GM12878 (cell line): Measurements from ENCODE around the gene POLR3E. TPM values are rescaled to one million over a fixed set of nuclear protein-coding genes. Genes with fewer than 3 reads are reported as not detected.

Experiments used
- ATAC-seq: fragments of 200-7000 bp; cut with Tn5 transposase; 3 replicates; pipeline ENCODE4 v1.9.1; 2020; ENCODE audit warnings: mild to moderate bottlenecking, moderate library complexity
- BruUV-seq: library from RNA; stranded (reverse); fragments of 400-500 nt; replicated peaks from 2 replicates; lab custom pipeline; 2021; lab: Mats Ljungman, UMichigan
- CTCF ChIA-PET: fragments of 300-600 bp; sonication (Branson Sonifier 250); formaldehyde crosslinking; extraction: SDS; loops from one replicate; lab custom pipeline; 2021; ENCODE audit warnings: inconsistent platforms; lab: Yijun Ruan, JAX
- POLR2A ChIA-PET: fragments of 350-600 bp; formaldehyde crosslinking; extraction: SDS; loops from one replicate; lab custom pipeline; 2021; ENCODE audit warnings: inconsistent platforms; lab: Charles Lee
- RAD21 ChIA-PET: fragments of 300-600 bp; sonication (Branson Sonifier 250); formaldehyde crosslinking; loops from one replicate; lab custom pipeline; 2023; ENCODE audit warnings: antibody characterized with exemption; ENCODE audit not compliant: unreplicated experiment; lab: Charles Lee
- SMC1A ChIA-PET: fragments of 300-600 bp; sonication (Branson Sonifier 250); formaldehyde crosslinking; loops from one replicate; lab custom pipeline; 2023; ENCODE audit not compliant: unreplicated experiment, uncharacterized antibody; lab: Charles Lee
- DNase-seq: peaks from one replicate; pipeline ENCODE4 v3.0.0-alpha.2; 2011; ENCODE audit warnings: low read depth, low spot score
- FAIRE-seq: peaks from 3 replicates; lab custom pipeline; 2011; peaks lifted over from hg19 to GRCh38; lab: Jason Lieb, UNC
- H2AFZ ChIP-seq: 2 replicates; pipeline ENCODE4 v1.6.0; 2011; ENCODE audit warnings: low read depth, low read length, control low read depth; ENCODE audit not compliant: control insufficient read depth
- H3K27ac ChIP-seq: 2 replicates; pipeline ENCODE4 v1.5.1; 2011; ENCODE audit warnings: control low read depth; ENCODE audit not compliant: control insufficient read depth, insufficient read depth
- H3K27me3 ChIP-seq, 2 experiments: replicated peaks in 1 of 2; 2 replicates each; pipeline versions ENCODE4 v1.6.0 to v1.6.1; 2011; ENCODE audit warnings: low read length in 1 of 2; ENCODE audit not compliant: control insufficient read depth in 2 of 2, insufficient read depth in 2 of 2
- H3K36me3 ChIP-seq, 2 experiments: 2 replicates each; pipeline ENCODE4 v1.5.1; 2011; ENCODE audit warnings: low read length in 1 of 2; ENCODE audit not compliant: control insufficient read depth in 2 of 2, insufficient read depth in 2 of 2
- H3K4me1 ChIP-seq: 2 replicates; pipeline ENCODE4 v1.6.1; 2011; ENCODE audit warnings: mild to moderate bottlenecking, low read length, moderate library complexity, mixed read lengths; ENCODE audit not compliant: control insufficient read depth, insufficient read depth
- H3K4me2 ChIP-seq: 2 replicates; pipeline ENCODE4 v1.6.0; 2011; ENCODE audit warnings: control low read depth; ENCODE audit not compliant: control insufficient read depth, insufficient read depth
- H3K4me3 ChIP-seq: fragments of 200-600 bp; sonication (generic); 2 replicates; pipeline ENCODE4 v1.5.1; 2016
- H3K79me2 ChIP-seq: 2 replicates; pipeline ENCODE4 v1.6.0; 2011; ENCODE audit warnings: low read length; ENCODE audit not compliant: control insufficient read depth, insufficient read depth
- H3K9ac ChIP-seq: 2 replicates; pipeline ENCODE4 v1.8.0; 2011; ENCODE audit warnings: low read length, control low read depth, mixed read lengths; ENCODE audit not compliant: control insufficient read depth, insufficient read depth
- H3K9me3 ChIP-seq: replicated peaks from 3 replicates; pipeline ENCODE4 v1.5.1; 2011; ENCODE audit warnings: mild to moderate bottlenecking, low read length; ENCODE audit not compliant: control insufficient read depth, insufficient read depth
- H4K20me1 ChIP-seq: 2 replicates; pipeline ENCODE4 v1.6.0; 2011; ENCODE audit not compliant: control insufficient read depth, insufficient read depth
- CEBPB ChIP-seq, 2 experiments: fragments of 150-350 bp in 1 of 2; IDR thresholded peaks; 2 replicates each; pipeline ENCODE4 v1.6.1; 2012 to 2014; ENCODE audit warnings: low read depth in 2 of 2, low read length in 2 of 2, borderline replicate concordance in 1 of 2, inconsistent platforms in 1 of 2
- CHD2 ChIP-seq: IDR thresholded peaks from 2 replicates; pipeline ENCODE4 v1.6.1; 2011; ENCODE audit warnings: low read depth, low read length, improper control_type of control experiment, borderline replicate concordance
- ETV6 ChIP-seq, 2 experiments: fragments of 450-650 bp in 1 of 2; IDR thresholded peaks in 1 of 2; conservative IDR thresholded peaks in 1 of 2; 2 replicates each; pipeline ENCODE4 v1.6.1; 2014; ENCODE audit warnings: antibody characterized with exemption in 1 of 2, borderline replicate concordance in 1 of 2, low read depth in 1 of 2, mild to moderate bottlenecking in 1 of 2, moderate library complexity in 1 of 2
- FOS ChIP-seq: IDR thresholded peaks from 3 replicates; pipeline ENCODE4 v1.6.1; 2011; ENCODE audit warnings: borderline replicate concordance; ENCODE audit not compliant: insufficient read length; ENCODE audit errors: extremely low read depth
- GATAD2B ChIP-seq: fragments of 450-650 bp; conservative IDR thresholded peaks from 2 replicates; pipeline ENCODE4 v1.6.1; 2017; ENCODE audit warnings: low read depth, mild to moderate bottlenecking, moderate library complexity
- HCFC1 ChIP-seq: fragments of 150-350 bp; IDR thresholded peaks from 2 replicates; pipeline ENCODE4 v1.6.1; 2014; ENCODE audit warnings: low read length
- HDAC2 ChIP-seq: fragments of 200-600 bp; sonication (generic); IDR thresholded peaks from 2 replicates; pipeline ENCODE4 v1.6.1; 2017
- MEF2A ChIP-seq: IDR thresholded peaks from 2 replicates; pipeline ENCODE4 v1.6.1; 2011; ENCODE audit warnings: low read depth, mild to moderate bottlenecking, low read length, moderate library complexity; ENCODE audit not compliant: insufficient read depth
- NFYA ChIP-seq: IDR thresholded peaks from 2 replicates; pipeline ENCODE4 v1.6.1; 2011; ENCODE audit warnings: low read depth, mild to moderate bottlenecking, low read length, improper control_type of control experiment, borderline replicate concordance
- POU2F2 ChIP-seq: IDR thresholded peaks from 3 replicates; pipeline ENCODE4 v1.6.1; 2011; ENCODE audit warnings: low read depth, mild to moderate bottlenecking, low read length, borderline replicate concordance
- SREBF1 ChIP-seq: IDR thresholded peaks from 2 replicates; pipeline ENCODE4 v1.6.1; 2012; ENCODE audit warnings: mild to moderate bottlenecking, low read length
- YBX1 ChIP-seq: fragments of 450-650 bp; IDR thresholded peaks from 2 replicates; pipeline ENCODE4 v1.6.1; 2016; ENCODE audit warnings: antibody characterized with exemption
- WGBS: methylation state at CpG from one replicate; pipeline ENCODE4 v1.1.6; 2016; ENCODE audit warnings: low lambda C conversion rate; ENCODE audit not compliant: insufficient replicate concordance, insufficient coverage; ENCODE audit errors: missing lambda C conversion rate; 5-methylcytosine and 5-hydroxymethylcytosine counted together
- in situ Hi-C: fragments of 300-500 bp; cut with MboI; formaldehyde crosslinking; loops from 9 replicates; pipeline ENCODE4 v1.14.3; 2018; ENCODE audit warnings: mixed read lengths
- intact Hi-C: fragments of 100-400 bp; cut with micrococcal nuclease; formaldehyde crosslinking; loops from one replicate; pipeline ENCODE4 v1.14.2; 2022; ENCODE audit not compliant: unreplicated experiment
- polyA plus RNA-seq, 11 experiments: library from polyadenylated mRNA; depleted of rRNA in 4 of 11; unstranded in 6 of 11; stranded (reverse) in 5 of 11; fragments of >200 nt; fragmentation: Nextera tagmentation in 4 of 11; fragmentation: Illumina TruSeq in 1 of 11; extraction: Ambion mirVana in 4 of 11; extraction: Trizol in 1 of 11; gene quantifications; 1 replicate in 1 of 11; 2 replicates in 10 of 11; pipeline versions ENCODE4 v1.2.1 to v1.2.3, GENCODE V29; 2011 to 2016; ENCODE audit warnings: inconsistent platforms in 2 of 11, missing spikeins in 2 of 11, low read depth in 1 of 11
- total RNA-seq, 4 experiments: library from RNA; depleted of rRNA in 3 of 4; stranded (reverse); fragments of >200 nt in 3 of 4; fragmentation: Illumina TruSeq in 1 of 4; extraction: Trizol in 1 of 4; gene quantifications; 2 replicates each; pipeline versions ENCODE4 v1.2.1 to v1.2.3, GENCODE V29; 2013 to 2021
- TF ChIP-seq, protein P1 (sequence below): IDR thresholded peaks from 2 replicates; pipeline ENCODE4 v1.6.1; 2012; ENCODE audit warnings: low read length, inconsistent platforms
- TF ChIP-seq, protein P2 (sequence below): fragments of 450-650 bp; IDR thresholded peaks from 2 replicates; pipeline ENCODE4 v1.6.1; 2017; ENCODE audit warnings: mild to moderate bottlenecking, low read depth, inconsistent platforms; ENCODE audit not compliant: poor library complexity, severe bottlenecking
- TF ChIP-seq, protein P3 (sequence below): fragments of 450-650 bp; formaldehyde crosslinking; IDR thresholded peaks from 2 replicates; pipeline ENCODE4 v1.4.0; 2020; ENCODE audit warnings: mild to moderate bottlenecking, moderate library complexity

The POLR3E gene
- total and polyA plus RNA-seq, 10 of the 15 experiments (the other 5 are each of a cell fraction or from before 2014, with no cell fraction given), result 11.1 to 79.5 (median 39.7) TPM

DNA sequence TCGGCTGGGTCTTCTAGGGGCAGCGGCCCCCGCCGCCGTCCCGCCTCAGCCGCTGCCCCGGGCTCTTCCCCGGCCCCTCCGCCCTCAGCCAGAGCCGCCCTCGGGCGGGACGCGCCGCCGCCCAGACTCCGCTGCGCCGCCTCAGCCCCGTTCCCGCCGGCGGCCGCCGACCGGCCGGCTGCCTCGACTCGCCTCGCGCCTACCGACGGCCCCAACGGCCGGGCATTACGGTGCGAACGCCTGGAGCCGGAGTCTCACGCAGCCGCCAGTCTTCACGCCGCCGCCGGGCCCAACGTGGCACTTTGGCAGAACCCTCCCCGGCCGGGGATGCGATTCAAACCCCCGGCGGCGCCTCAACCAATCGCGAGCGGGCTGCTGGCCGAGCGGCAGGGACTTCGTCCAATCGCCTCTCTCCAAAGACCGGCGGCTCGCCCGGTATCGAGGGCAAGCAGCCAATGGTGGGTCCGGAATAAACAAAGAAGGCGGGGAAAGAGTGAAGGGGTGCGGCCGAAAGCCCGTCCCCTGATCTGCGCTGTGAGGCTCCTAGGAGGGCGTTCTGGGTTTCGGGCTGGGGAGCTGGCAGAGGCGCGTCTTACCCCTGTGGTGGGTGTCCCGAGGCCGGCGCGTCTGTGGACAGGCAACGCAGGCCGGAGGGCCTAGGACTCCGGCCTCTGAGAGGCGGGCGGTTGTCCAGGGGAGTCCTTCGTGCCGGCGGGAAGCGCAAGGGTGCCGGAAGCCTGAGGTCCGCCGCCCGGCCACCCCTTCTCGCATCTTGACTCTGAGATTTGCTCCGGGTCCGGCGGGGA lies 77.3 kb downstream of the POLR3E start, which contains the start of gene CDR2:
Gene CDR2 (minus strand): TSS at position 309 of the 806 bp plus-strand sequence. CDS start 310 bp downstream, outside the sequence.
- peak; percentile 81 for DNase-seq
- 0 out of 4 replicates have a peak, but pooled peaks cover 0 to 5% of the 10 kb centered on the region in 2 experiments for H3K36me3 ChIP-seq
- peak within 1 kb of the TSS; percentile 72 for H2AFZ ChIP-seq
- peaks cover 13% of the 10 kb centered on the region; the same call in 1 of the 2 replicates for H3K4me1 ChIP-seq
- whole genome bisulfite sequencing, result 1% methylated on average over 85 of the region's 96 CpGs
- peak within 1 kb of the TSS; percentile 89 for H3K9ac ChIP-seq
- H3K4me2 ChIP-seq, result peak within 1 kb of the TSS; percentile 94
- peak within 1 kb of the TSS; percentile 89 for H3K4me3 ChIP-seq
- peak; percentile 97 for ATAC-seq
- no peaks in the 10 kb centered on the region for H3K27me3 ChIP-seq
- no peaks in the 10 kb centered on the region for H3K9me3 ChIP-seq
- BruUV-seq, result no TSS peak
- POLR2A ChIA-PET, result interaction anchor here (1.3 to 12.9 kb wide), 3 partner anchors 8 to 29 kb away, joined by 3 to 185 read pairs (median 3); no protein-coding TSS in a partner anchor
- H3K79me2 ChIP-seq, result peaks cover 45% of the 10 kb centered on the region
- H4K20me1 ChIP-seq, result no peaks in the 10 kb centered on the region
- peak; percentile 99 for FAIRE-seq
- CTCF ChIA-PET, result interaction anchor here (0.6 to 3.1 kb wide), 2 partner anchors 19 to 21 kb away, joined by 3 to 8 read pairs; no protein-coding TSS in a partner anchor
- H3K27ac ChIP-seq, result peak within 1 kb of the TSS; percentile 77
- in situ Hi-C loops (no loop called here), intact Hi-C loops (loop anchor here (5.0 kb wide), 2 partner anchors 52 to 182 kb away; no protein-coding TSS in a partner anchor)
- RAD21 ChIA-PET, result interaction anchor here (1.3 to 3.3 kb wide), 2 partner anchors 17 to 21 kb away, joined by 3 to 21 read pairs; no protein-coding TSS in a partner anchor
- SMC1A ChIA-PET, result interaction anchor here (0.6 to 12.5 kb wide), 6 partner anchors 10 to 53 kb away, joined by 3 to 205 read pairs (median 3); no protein-coding TSS in a partner anchor
- no peak for TF ChIP-seq YBX1
- TF ChIP-seq, protein P1, sequence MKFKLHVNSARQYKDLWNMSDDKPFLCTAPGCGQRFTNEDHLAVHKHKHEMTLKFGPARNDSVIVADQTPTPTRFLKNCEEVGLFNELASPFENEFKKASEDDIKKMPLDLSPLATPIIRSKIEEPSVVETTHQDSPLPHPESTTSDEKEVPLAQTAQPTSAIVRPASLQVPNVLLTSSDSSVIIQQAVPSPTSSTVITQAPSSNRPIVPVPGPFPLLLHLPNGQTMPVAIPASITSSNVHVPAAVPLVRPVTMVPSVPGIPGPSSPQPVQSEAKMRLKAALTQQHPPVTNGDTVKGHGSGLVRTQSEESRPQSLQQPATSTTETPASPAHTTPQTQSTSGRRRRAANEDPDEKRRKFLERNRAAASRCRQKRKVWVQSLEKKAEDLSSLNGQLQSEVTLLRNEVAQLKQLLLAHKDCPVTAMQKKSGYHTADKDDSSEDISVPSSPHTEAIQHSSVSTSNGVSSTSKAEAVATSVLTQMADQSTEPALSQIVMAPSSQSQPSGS, result no peak
- no peak for TF ChIP-seq SREBF1
- TF ChIP-seq CHD2, result peak; percentile 95
- peak; percentile 39; the same call in 1 of the 2 replicates for TF ChIP-seq GATAD2B
- peak; percentile 70 for TF ChIP-seq NFYA
- TF ChIP-seq, protein P2, sequence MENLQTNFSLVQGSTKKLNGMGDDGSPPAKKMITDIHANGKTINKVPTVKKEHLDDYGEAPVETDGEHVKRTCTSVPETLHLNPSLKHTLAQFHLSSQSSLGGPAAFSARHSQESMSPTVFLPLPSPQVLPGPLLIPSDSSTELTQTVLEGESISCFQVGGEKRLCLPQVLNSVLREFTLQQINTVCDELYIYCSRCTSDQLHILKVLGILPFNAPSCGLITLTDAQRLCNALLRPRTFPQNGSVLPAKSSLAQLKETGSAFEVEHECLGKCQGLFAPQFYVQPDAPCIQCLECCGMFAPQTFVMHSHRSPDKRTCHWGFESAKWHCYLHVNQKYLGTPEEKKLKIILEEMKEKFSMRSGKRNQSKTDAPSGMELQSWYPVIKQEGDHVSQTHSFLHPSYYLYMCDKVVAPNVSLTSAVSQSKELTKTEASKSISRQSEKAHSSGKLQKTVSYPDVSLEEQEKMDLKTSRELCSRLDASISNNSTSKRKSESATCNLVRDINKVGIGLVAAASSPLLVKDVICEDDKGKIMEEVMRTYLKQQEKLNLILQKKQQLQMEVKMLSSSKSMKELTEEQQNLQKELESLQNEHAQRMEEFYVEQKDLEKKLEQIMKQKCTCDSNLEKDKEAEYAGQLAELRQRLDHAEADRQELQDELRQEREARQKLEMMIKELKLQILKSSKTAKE, result no peak
- TF ChIP-seq POU2F2, result peak; percentile 50; the same call in 1 of the 3 replicates
- TF ChIP-seq FOS, result peak; percentile 85
- no peak for TF ChIP-seq CEBPB (IDR thresholded peaks at IDR 0.05; ENCODE audit: borderline replicate concordance in 1 of 2, low read depth in 2 of 2, low read length in 2 of 2)
- TF ChIP-seq ETV6 (conservative IDR thresholded peaks at IDR 0.05 in 1 of 2, IDR thresholded peaks at IDR 0.05 in 1 of 2; ENCODE audit: borderline replicate concordance in 1 of 2, low read depth in 1 of 2), result no peak
- TF ChIP-seq, protein P3, sequence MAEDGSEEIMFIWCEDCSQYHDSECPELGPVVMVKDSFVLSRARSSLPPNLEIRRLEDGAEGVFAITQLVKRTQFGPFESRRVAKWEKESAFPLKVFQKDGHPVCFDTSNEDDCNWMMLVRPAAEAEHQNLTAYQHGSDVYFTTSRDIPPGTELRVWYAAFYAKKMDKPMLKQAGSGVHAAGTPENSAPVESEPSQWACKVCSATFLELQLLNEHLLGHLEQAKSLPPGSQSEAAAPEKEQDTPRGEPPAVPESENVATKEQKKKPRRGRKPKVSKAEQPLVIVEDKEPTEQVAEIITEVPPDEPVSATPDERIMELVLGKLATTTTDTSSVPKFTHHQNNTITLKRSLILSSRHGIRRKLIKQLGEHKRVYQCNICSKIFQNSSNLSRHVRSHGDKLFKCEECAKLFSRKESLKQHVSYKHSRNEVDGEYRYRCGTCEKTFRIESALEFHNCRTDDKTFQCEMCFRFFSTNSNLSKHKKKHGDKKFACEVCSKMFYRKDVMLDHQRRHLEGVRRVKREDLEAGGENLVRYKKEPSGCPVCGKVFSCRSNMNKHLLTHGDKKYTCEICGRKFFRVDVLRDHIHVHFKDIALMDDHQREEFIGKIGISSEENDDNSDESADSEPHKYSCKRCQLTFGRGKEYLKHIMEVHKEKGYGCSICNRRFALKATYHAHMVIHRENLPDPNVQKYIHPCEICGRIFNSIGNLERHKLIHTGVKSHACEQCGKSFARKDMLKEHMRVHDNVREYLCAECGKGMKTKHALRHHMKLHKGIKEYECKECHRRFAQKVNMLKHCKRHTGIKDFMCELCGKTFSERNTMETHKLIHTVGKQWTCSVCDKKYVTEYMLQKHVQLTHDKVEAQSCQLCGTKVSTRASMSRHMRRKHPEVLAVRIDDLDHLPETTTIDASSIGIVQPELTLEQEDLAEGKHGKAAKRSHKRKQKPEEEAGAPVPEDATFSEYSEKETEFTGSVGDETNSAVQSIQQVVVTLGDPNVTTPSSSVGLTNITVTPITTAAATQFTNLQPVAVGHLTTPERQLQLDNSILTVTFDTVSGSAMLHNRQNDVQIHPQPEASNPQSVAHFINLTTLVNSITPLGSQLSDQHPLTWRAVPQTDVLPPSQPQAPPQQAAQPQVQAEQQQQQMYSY (CRISPR knock-in tag), result no peak
- no peak for TF ChIP-seq HCFC1
- no peak for TF ChIP-seq MEF2A
- TF ChIP-seq HDAC2, result no peak
